SHP77 (cell line): ENCODE results near the gene CNTN5.

Experiments
- DNase-seq, 2 experiments: peaks; one replicate each; lab custom pipeline; 2025; lab: John Stamatoyannopoulos, UW

The CNTN5 gene

GRCh38 chr11:99630629-99631028 is 609.9 kb downstream of the CNTN5 start:
- no peak for DNase-seq

GRCh38 chr11:99631618-99632017 is 610.9 kb downstream of the CNTN5 start:
- DNase-seq: no peak

- no peak for DNase-seq
Measured at GRCh38 chr11:99632969-99633368, 612.2 kb downstream of the CNTN5 start.

- DNase-seq: no peak
Measured at GRCh38 chr11:99634581-99634980, 613.8 kb downstream of the CNTN5 start.

GRCh38 chr11:99638073-99638553 is 617.4 kb downstream of the CNTN5 start:
- DNase-seq: no peak

- DNase-seq: no peak
Measured at GRCh38 chr11:99640671-99641070, 619.9 kb downstream of the CNTN5 start.

GRCh38 chr11:99645934-99646333 is 625.2 kb downstream of the CNTN5 start:
- DNase-seq: no peak

- no peak for DNase-seq
Measured at GRCh38 chr11:99670067-99670676, 649.4 kb downstream of the CNTN5 start.

GRCh38 chr11:99671808-99672409 is 651.2 kb downstream of the CNTN5 start:
- no peak for DNase-seq

GRCh38 chr11:99676292-99676691 is 655.5 kb downstream of the CNTN5 start:
- no peak for DNase-seq

GRCh38 chr11:99682171-99682570 is 661.4 kb downstream of the CNTN5 start:
- no peak for DNase-seq

GRCh38 chr11:99682646-99683045 is 661.9 kb downstream of the CNTN5 start:
- no peak for DNase-seq

- DNase-seq: no peak
Measured at GRCh38 chr11:99683933-99684332, 663.2 kb downstream of the CNTN5 start.

- DNase-seq: no peak
Measured at GRCh38 chr11:99686838-99687237, 666.1 kb downstream of the CNTN5 start.

GRCh38 chr11:99687320-99687719 is 666.6 kb downstream of the CNTN5 start:
- no peak for DNase-seq

GRCh38 chr11:99693941-99694492 is 673.3 kb downstream of the CNTN5 start:
- peak in 1 of 2 experiments; percentile 25 for DNase-seq

- DNase-seq: no peak
Measured at GRCh38 chr11:99695106-99695505, 674.4 kb downstream of the CNTN5 start.

- no peak for DNase-seq
Measured at GRCh38 chr11:99706848-99707247, 686.1 kb downstream of the CNTN5 start.

GRCh38 chr11:99708928-99709672 is 688.4 kb downstream of the CNTN5 start:
- no peak for DNase-seq

GRCh38 chr11:99716302-99716701 is 695.6 kb downstream of the CNTN5 start:
- no peak for DNase-seq

- no peak for DNase-seq
Measured at GRCh38 chr11:99718291-99718690, 697.5 kb downstream of the CNTN5 start.

- peak; percentile 31 to 42 for DNase-seq
Measured at GRCh38 chr11:99739464-99740089, 718.8 kb downstream of the CNTN5 start.
